HG02884 (cell line): ENCODE measurements around the gene FRRS1L.

Experiments used
- ATAC-seq: cut with Tn5 transposase; IDR thresholded peaks from one replicate; pipeline ENCODE4 v1.9.1; 2021; ENCODE audit warnings: mild to moderate bottlenecking, moderate library complexity; ENCODE audit not compliant: unreplicated experiment

The FRRS1L gene

GRCh38 chr9:109176963-109177362 lies 9.9 kb upstream of the FRRS1L start:
- ATAC-seq: no peak

- ATAC-seq: no peak
Measured at GRCh38 chr9:109176386-109176785, 9.3 kb upstream of the FRRS1L start.

- no peak for ATAC-seq
Measured at GRCh38 chr9:109172935-109173334, 5.9 kb upstream of the FRRS1L start.

GRCh38 chr9:109171926-109172325 lies 4.9 kb upstream of the FRRS1L start:
- ATAC-seq: no peak

GRCh38 chr9:109168170-109168569 lies 1.1 kb upstream of the FRRS1L start:
- ATAC-seq: no peak

GRCh38 chr9:109167716-109168115 lies 667 bp upstream of the FRRS1L start:
- no peak for ATAC-seq

GRCh38 chr9:109166171-109166770 lies 778 bp downstream of the FRRS1L start:
- ATAC-seq: no peak

GRCh38 chr9:109164042-109164441 lies 3.0 kb downstream of the FRRS1L start:
- ATAC-seq: no peak

GRCh38 chr9:109163194-109163593 lies 3.9 kb downstream of the FRRS1L start:
- ATAC-seq: no peak

GRCh38 chr9:109162677-109163076 lies 4.4 kb downstream of the FRRS1L start:
- ATAC-seq: no peak

- no peak for ATAC-seq
Measured at GRCh38 chr9:109161471-109161870, 5.6 kb downstream of the FRRS1L start.

GRCh38 chr9:109159583-109159982 lies 7.5 kb downstream of the FRRS1L start:
- ATAC-seq: no peak

GRCh38 chr9:109158651-109159050 lies 8.4 kb downstream of the FRRS1L start:
- no peak for ATAC-seq

- ATAC-seq: no peak
Measured at GRCh38 chr9:109156708-109157107, 10.3 kb downstream of the FRRS1L start.

GRCh38 chr9:109150925-109151545 lies 16.0 kb downstream of the FRRS1L start:
- ATAC-seq: no peak

- no peak for ATAC-seq
Measured at GRCh38 chr9:109149722-109150121, 17.3 kb downstream of the FRRS1L start.

GRCh38 chr9:109149089-109149488 lies 18.0 kb downstream of the FRRS1L start:
- ATAC-seq: no peak

- ATAC-seq: no peak
Measured at GRCh38 chr9:109145051-109145450, 22.0 kb downstream of the FRRS1L start.

GRCh38 chr9:109143881-109144562 lies 23.0 kb downstream of the FRRS1L start:
- peak; percentile 97 for ATAC-seq

- no peak for ATAC-seq
Measured at GRCh38 chr9:109141375-109141774, 25.7 kb downstream of the FRRS1L start.

GRCh38 chr9:109139851-109140250 lies 27.2 kb downstream of the FRRS1L start:
- no peak for ATAC-seq

GRCh38 chr9:109138421-109138820 lies 28.6 kb downstream of the FRRS1L start:
- ATAC-seq: no peak
